AG08396 (cell line): Measurements from ENCODE around the gene TSPAN31.

Experiments
- DNase-seq: peaks from one replicate; pipeline ENCODE4 v3.0.0; 2012; ENCODE audit warnings: low spot score, mixed read lengths

TSPAN31 gene

DNA sequence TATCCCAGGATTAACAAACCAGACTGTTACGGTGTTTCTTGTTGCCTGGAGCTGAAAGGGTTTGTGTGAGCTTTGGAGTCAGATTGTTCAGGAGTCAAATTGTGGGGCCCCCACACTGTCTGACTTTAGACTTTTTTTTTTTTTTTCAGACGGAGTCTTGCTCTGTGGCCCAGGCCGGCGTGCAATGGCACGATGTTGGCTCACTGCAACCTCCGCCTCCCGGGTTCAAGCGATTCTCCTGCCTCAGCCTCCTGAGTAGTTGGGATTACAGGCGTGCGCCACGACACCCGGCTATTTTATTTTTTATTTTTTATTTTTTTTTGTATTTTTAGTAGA is 38.6 kb downstream of the TSPAN31 start:
- no peak for DNase-seq

DNA sequence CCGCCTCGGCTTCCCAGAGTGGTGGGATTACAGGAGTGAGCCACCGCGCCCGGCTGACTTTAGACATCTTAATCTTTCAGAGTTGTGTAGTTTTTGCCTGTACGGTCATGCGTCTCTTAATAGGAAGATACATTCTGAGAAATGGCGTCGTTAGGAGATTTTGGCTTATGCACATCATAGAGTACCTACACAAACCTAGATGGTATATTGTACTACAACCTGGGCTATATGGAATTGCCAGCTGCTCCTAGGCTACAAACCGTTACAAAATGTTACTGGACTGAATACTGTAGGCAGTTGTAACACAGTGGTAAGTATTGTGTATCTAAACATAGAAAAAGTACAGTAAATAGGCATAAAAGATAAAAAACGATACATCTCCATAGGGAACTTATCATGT is 39.0 kb downstream of the TSPAN31 start:
- no peak for DNase-seq

- peak; percentile 51 for DNase-seq
Observed at GRCh38 chr12:57793920-57794319, 49.1 kb downstream of the TSPAN31 start.

- no peak for DNase-seq
Observed at GRCh38 chr12:57795354-57795753, 50.5 kb downstream of the TSPAN31 start.

GRCh38 chr12:57796996-57797395 is 52.2 kb downstream of the TSPAN31 start:
- DNase-seq, result no peak

- DNase-seq, result no peak
Observed at GRCh38 chr12:57797933-57798332, 53.1 kb downstream of the TSPAN31 start.
